Ishikawa (cell line): ENCODE data around the gene CD99.

ENCODE experiments used
- MAX ChIP-seq: IDR thresholded peaks from 2 replicates; pipeline ENCODE4 v1.6.1; 2012
- REST ChIP-seq: IDR thresholded peaks from 2 replicates; pipeline ENCODE4 v1.6.1; 2012; ENCODE audit warnings: low read depth, mild to moderate bottlenecking
- TCF12 ChIP-seq: IDR thresholded peaks from 2 replicates; pipeline ENCODE4 v1.6.1; 2012; ENCODE audit warnings: low read depth

- TF ChIP-seq REST, result no peak
- no peak for TF ChIP-seq MAX
- no peak for TF ChIP-seq TCF12
These were observed 20.3 kb downstream of the CD99 start for GRCh38 chrX:2711441-2711840.
